ENCODE data around the gene VSIG10. TPM values are rescaled to one million over a fixed set of nuclear protein-coding genes. Genes with fewer than 3 reads are reported as not detected.

Gene VSIG10
- total and polyA plus RNA-seq, 2 of the 4 experiments (the other 2 are of a cell fraction) = 5.9 to 10.0 TPM

DNA sequence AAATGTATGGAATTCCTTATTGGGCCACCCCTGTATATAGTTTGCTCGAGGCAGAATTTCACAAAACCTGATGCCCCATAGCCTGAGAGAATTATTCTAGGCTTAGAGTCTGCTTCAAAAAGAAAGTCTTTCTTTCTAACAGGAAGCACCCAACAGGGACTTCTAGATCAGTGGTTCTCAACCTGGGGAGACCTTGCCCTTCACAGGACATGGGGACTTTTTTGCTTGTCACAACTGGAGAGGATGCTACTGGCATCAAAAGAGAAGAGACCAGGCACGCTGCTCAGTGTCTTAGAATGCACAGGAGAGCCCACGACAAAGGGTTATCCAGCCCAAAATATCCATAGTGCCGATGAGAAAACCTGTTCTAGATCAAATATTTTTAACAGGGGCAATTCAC, 61.7 kb downstream of the VSIG10 start:
- Histone ChIP-seq H3K27me3 (ENCODE audit: control insufficient read depth, insufficient read depth, low read length) (no peaks in the 10 kb centered on the region), H3K4me2 (ENCODE audit: low read depth, low read length) (no peak overlapping the region), H2AK5ac (ENCODE audit: low read depth, low read length) (no peak overlapping the region), H3K4me1 (ENCODE audit: control insufficient read depth, insufficient read depth, low read length) (no peaks in the 10 kb centered on the region), H3K27ac (ENCODE audit: insufficient read depth, low read length) (no peak overlapping the region), H3K9me3 (ENCODE audit: control insufficient read depth, insufficient read depth, low read length) (no peaks in the 10 kb centered on the region), H3K4ac (ENCODE audit: low read depth, low read length) (no peak overlapping the region), H3K18ac (ENCODE audit: low read depth, low read length) (no peak overlapping the region), H4K20me1 (ENCODE audit: insufficient read depth, low read length) (peaks cover 11% of the 10 kb centered on the region; the same call in 1 of the 2 replicates), H3K14ac (replicated peaks; ENCODE audit: low read depth, low read length) (no peak overlapping the region), H3K4me3 (ENCODE audit: insufficient read depth, low read depth, low read length) (no peak overlapping the region), H2AK9ac (replicated peaks; ENCODE audit: low read depth, low read length, poor library complexity) (no peak overlapping the region), H4K91ac (ENCODE audit: insufficient read depth, low read depth, low read length) (no peak overlapping the region), H3K23ac (ENCODE audit: low read depth, low read length) (no peak overlapping the region), H4K5ac (ENCODE audit: low read depth, low read length) (no peak overlapping the region), H2BK5ac (ENCODE audit: low read depth, low read length, poor library complexity, severe bottlenecking) (no peak overlapping the region), H3K56ac (ENCODE audit: extremely low read depth, insufficient read depth, low read length) (no peak overlapping the region), H2AFZ (replicated peaks; ENCODE audit: low read length, poor library complexity) (no peak overlapping the region), H4K8ac (ENCODE audit: low read depth in 2 of 2, low read length in 2 of 2) (no peak overlapping the region), H2BK120ac (ENCODE audit: low read depth, low read length) (no peak overlapping the region), H3K36me3 (ENCODE audit: control insufficient read depth, insufficient read depth, low read length) (peaks cover 52% of the 10 kb centered on the region), H3K9me1 (ENCODE audit: insufficient read depth, low read length) (no peaks in the 10 kb centered on the region; the same call in 1 of the 2 replicates), H2BK20ac (ENCODE audit: low read depth, low read length) (no peak overlapping the region), H2BK15ac (ENCODE audit: low read depth, low read length) (no peak overlapping the region), H3K79me1 (ENCODE audit: low read depth in 1 of 2, low read length in 2 of 2) (peaks cover 31 to 41% of the 10 kb centered on the region in 2 experiments), H3K9ac (ENCODE audit: low read depth, low read length) (no peak overlapping the region)
- CTCF ChIA-PET = no interaction called here
- DNase-seq (no peak), ATAC-seq (ENCODE audit: low read depth) (no peak)
- dilution Hi-C loops (cut with HindIII; ENCODE audit: low sequenced_read_pairs, unreplicated experiment) (no loop called here), in situ Hi-C loops (cut with MboI; ENCODE audit: low sequenced_read_pairs) (loop anchor here (25.0 kb wide), 1 partner anchor 345 kb away; the partner anchor contains the start of gene SUDS3), intact Hi-C loops (cut with micrococcal nuclease) (no loop called here)
- POLR2A ChIA-PET (ENCODE audit: unreplicated experiment) = no interaction called here
- no peak for TF ChIP-seq CHD1 (IDR thresholded peaks at IDR 0.05; ENCODE audit: low read depth, low read length)
- TF ChIP-seq RCOR1 (IDR thresholded peaks at IDR 0.05; ENCODE audit: insufficient replicate concordance, low read length) = no peak
- no peak for TF ChIP-seq BHLHE40 (IDR thresholded peaks at IDR 0.05; ENCODE audit: low read depth, low read length)
- no peak for TF ChIP-seq ELK1 (IDR thresholded peaks at IDR 0.05; ENCODE audit: borderline replicate concordance, low read depth, low read length)
- TF ChIP-seq MAZ (IDR thresholded peaks at IDR 0.05; ENCODE audit: borderline replicate concordance, low read depth, low read length) = no peak
- TF ChIP-seq, protein P1, sequence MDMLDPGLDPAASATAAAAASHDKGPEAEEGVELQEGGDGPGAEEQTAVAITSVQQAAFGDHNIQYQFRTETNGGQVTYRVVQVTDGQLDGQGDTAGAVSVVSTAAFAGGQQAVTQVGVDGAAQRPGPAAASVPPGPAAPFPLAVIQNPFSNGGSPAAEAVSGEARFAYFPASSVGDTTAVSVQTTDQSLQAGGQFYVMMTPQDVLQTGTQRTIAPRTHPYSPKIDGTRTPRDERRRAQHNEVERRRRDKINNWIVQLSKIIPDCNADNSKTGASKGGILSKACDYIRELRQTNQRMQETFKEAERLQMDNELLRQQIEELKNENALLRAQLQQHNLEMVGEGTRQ (IDR thresholded peaks at IDR 0.05; ENCODE audit: low read depth, low read length) = no peak
- no peak for TF ChIP-seq RAD21 (IDR thresholded peaks at IDR 0.05; ENCODE audit: low read length)
- TF ChIP-seq MAFK (IDR thresholded peaks at IDR 0.05; ENCODE audit: low read depth, low read length) = no peak
- TF ChIP-seq FOS (IDR thresholded peaks at IDR 0.05; ENCODE audit: low read depth, low read length) = no peak
- TF ChIP-seq SMC3 (IDR thresholded peaks at IDR 0.05; ENCODE audit: low read depth, low read length) = no peak
- TF ChIP-seq CEBPB (IDR thresholded peaks at IDR 0.05; ENCODE audit: low read depth, low read length) = no peak
- TF ChIP-seq NFE2L2 (IDR thresholded peaks at IDR 0.05; ENCODE audit: low read depth, low read length) = no peak
- TF ChIP-seq POLR2A (IDR thresholded peaks at IDR 0.05; ENCODE audit: low read depth, low read length) = no peak
- TF ChIP-seq MXI1 (IDR thresholded peaks at IDR 0.05; ENCODE audit: borderline replicate concordance, low read depth, low read length) = no peak
- TF ChIP-seq RFX5 (IDR thresholded peaks at IDR 0.05; ENCODE audit: low read depth, low read length) = no peak
- no peak for TF ChIP-seq CTCF (conservative IDR thresholded peaks at IDR 0.05; ENCODE audit: low read depth, low read length)
- 100% methylated on average over 2 of the region's 4 CpGs; no CpG with 5 or more reads in 1 of the 2 experiments for WGBS, 2 experiments (ENCODE audit: extremely low coverage in 2 of 2, insufficient read length in 1 of 2)
- no TSS peak for BruUV-seq (replicated peaks)

Measured in IMR-90 (cell line).